Stimulated activated CD8-positive, alpha-beta memory T cell treated with anti-CD3 and anti-CD28 coated beads, Interleukin-4, amount 100 ng/mL, for 48 hours (primary cell): ENCODE results near the gene GNPTAB.
"Not testable (repeated sequence)": the region's sequence is repeated elsewhere in the genome, so short reads cannot be mapped to it uniquely, and the experiment has no call there.

Experiments used
- DNase-seq: peaks from one replicate; pipeline ENCODE4 v3.0.0-alpha.2; 2020

Gene GNPTAB

GRCh38 chr12:101830367-101831325 is at the start of gene GNPTAB:
Gene GNPTAB, minus strand, starts transcription at chr12:101830959. Its CDS starts 284 bp downstream, at chr12:101830675.
- DNase-seq, result peak; percentile 96

DNA sequence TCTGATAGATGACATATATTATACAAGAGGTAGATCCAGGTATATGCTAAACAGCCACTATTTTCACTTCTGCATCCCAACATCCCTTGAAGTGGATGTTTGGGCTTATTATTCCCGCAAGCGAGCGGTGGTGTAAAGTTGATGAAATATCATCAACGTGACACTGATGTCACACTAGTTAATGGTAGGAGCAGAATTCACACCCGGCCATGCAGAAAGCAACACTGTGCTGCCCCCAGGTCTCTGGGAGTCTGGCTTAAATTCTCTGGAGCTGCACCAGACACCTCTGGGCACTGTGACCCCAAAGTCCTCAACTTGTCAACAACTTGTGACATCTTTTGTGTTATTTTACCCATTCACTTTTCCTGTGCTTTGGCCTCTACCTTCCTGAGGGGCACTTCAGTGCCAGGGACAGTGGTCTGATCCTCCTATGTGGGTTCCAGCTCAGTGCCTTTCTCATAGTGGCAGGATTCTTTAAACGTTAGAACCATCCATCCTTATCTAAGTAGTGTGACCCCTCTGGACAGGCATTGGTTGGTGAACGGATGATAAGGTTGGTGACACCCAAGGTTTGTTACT is 47.6 kb upstream of the GNPTAB start:
- DNase-seq, result no peak

DNA sequence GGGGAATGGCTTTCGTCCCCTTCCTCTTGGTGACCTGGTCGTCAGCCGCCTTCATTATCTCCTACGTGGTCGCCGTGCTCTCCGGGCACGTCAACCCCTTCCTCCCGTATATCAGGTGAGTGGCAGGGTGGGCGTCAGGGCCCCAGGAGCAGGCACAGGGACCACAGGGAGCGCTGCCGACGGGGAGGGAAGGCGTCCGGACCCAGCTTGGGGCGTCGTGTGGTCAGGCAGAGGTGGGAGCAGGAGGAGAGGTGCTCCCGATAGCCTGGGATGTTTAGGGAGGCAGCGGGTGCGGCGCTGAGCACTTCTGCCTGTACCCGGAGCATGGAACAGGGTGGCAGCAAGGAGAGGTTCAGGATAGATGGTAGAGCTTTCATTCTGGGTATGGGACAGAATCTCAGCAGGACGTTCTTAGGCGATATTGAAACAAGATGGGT is 47.1 kb upstream of the GNPTAB start:
- no peak for DNase-seq

- DNase-seq, result peak; percentile 82
Measured at GRCh38 chr12:101876861-101877805, 46.4 kb upstream of the GNPTAB start, which contains the start of gene DRAM1. Gene DRAM1, plus strand, starts transcription at chr12:101877580. Its CDS starts 210 bp downstream, at chr12:101877790.

- no peak for DNase-seq
Measured at GRCh38 chr12:101876322-101876860, 45.6 kb upstream of the GNPTAB start.

- no peak for DNase-seq
Measured at GRCh38 chr12:101875162-101875561, 44.4 kb upstream of the GNPTAB start.

- DNase-seq, result no peak
Measured at GRCh38 chr12:101870925-101871324, 40.2 kb upstream of the GNPTAB start.

DNA sequence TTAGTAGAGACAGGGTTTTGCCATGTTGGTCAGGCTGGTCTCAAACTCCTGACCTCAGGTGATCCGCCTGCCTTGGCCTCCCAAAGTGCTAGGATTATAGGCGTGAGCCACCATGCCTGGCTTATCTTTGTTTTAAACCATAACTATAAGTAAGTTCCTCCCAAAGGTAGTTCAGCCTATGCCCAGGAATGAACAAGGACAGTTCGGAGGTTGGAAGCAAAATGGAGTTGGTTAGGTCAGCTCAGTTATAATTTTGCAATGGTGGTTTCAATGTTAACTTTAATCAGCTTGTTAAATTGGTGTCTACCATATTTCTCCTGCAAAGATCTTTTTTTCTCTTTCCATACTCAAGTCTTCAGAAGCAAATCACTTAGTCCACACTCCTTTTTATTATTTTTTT is 36.9 kb upstream of the GNPTAB start:
- DNase-seq, result not testable (repeated sequence)

DNA sequence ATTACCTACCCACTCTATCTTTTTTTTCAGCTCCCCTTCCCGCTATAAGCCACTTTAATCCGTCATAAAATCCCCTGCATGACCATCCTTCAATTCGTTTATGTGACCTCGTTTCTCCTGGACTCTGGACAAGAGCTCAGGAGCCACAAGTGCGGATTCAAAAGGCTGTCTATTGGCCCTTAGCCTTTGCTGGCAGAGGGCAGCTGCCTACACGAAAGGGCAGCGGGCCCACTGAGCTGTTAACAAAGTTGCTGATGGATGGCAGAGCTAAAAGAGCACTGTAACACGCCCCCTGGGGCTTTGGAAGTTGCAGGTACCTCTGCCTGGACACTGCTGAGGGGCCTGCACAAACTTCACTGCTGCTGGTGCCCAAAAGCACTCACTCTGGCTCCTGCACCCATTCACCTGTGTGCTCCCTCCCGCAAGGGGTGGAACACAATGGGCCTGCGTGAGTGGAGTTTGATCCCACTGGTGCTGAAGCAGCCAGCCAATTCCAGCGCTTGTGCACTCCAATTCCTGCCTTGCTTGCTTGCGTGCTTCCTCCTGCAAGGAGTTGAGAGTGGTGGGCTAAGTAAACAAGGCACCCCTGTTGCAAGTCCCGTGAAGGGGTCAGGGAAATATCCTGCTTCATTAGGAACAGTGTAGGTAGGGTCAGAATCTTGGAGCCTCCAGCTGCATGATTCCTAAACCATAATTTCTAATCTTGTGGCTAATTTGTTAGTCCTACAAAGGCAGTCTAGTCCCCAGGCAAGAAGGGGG is 36.0 kb upstream of the GNPTAB start:
- no peak for DNase-seq

DNA sequence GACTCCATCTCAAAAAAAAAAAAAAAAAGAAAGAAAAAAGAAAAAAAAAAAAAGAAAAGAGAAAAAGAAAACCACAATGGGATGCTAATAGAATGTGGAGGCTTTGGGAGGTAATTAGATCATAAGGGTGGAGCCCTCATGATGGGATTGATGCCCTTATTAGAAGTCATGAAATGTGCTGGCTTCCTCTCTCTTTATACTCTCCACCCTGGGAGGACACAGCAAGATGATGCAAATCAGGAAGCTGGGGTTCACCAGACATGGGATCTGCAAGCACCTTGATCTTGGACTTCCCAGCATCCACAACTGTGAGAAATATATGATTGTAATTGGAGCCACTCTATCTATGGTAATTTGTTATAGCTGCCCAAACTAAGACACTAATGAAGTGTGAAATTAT is 33.2 kb upstream of the GNPTAB start:
- DNase-seq, result no peak

- DNase-seq, result no peak
Measured at GRCh38 chr12:101862245-101862644, 31.5 kb upstream of the GNPTAB start.

DNA sequence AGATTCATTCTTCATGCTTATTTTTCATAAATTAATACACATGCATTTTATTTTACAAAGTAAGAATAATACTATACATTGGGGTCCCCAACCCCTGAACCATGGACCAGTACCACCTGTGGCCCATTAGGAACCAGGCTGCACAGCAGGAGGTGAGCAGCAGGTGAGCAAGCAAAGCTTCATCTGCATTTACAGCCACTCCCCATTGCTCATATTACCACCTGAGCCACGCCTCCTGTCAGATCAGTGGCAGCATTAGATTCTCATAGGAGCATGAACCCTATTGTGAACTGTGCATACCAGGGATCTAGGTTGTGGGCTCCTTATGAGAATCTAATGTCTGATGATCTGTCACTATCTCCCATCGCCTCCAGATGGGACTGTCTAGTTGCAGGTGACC is 30.9 kb upstream of the GNPTAB start:
- DNase-seq, result not testable (repeated sequence)

- no peak for DNase-seq
Measured at GRCh38 chr12:101859664-101860607, 29.2 kb upstream of the GNPTAB start.

DNA sequence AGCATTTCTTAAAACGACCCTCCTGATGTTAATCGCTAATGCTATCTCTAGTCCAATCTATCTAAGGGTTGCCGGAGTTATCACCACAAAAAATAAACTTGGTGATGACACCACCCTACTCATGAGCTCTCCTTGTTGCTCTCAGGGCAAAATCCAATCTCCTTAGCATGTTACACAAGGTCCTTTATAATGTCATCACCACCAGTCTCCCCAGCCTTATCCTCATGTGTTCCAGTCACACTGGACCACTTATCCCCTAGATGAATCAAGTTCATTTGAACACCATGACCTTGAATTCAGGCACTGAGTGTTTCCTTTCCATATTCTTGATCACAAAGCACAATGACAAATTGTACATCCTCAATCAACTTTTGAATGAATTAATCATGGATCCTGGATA is 27.6 kb upstream of the GNPTAB start:
- no peak for DNase-seq

GRCh38 chr12:101857043-101857558 is 26.3 kb upstream of the GNPTAB start:
- DNase-seq, result no peak

GRCh38 chr12:101856614-101857013 is 25.9 kb upstream of the GNPTAB start:
- DNase-seq, result not testable (repeated sequence)

DNA sequence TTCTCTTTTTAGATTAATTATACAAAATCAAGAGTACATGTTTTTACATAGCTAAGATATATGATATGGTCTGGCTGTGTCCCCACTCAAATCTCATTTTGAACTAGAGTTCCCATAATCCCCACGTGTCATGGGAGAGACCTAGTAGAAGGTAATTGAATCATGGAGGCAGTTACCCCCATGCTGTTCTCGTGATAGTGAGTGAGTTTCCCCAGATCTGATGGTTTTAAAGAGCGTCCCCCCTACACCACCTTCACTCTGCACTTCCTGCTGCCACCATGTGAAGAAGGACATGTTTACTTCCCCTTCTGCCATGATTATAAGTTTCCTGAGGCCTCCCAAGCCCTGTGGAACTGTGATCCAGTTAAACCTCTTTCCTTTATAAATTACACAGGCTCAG is 25.2 kb upstream of the GNPTAB start:
- DNase-seq, result no peak

GRCh38 chr12:101855364-101855884 is 24.7 kb upstream of the GNPTAB start:
- no peak for DNase-seq

- DNase-seq, result no peak
Measured at GRCh38 chr12:101854747-101855146, 24.0 kb upstream of the GNPTAB start.

- DNase-seq, result no peak
Measured at GRCh38 chr12:101852998-101853397, 22.2 kb upstream of the GNPTAB start.
